OCI-LY3 (cell line): Measurements from ENCODE around the gene MED25.

Experiments
- H2AFZ ChIP-seq: fragments of 200-600, 300-600 bp; shearing (Covaris generic); 2 replicates; pipeline ENCODE4 v1.6.0; 2014; ENCODE audit warnings: antibody characterized with exemption, low read depth, low read length
- H3K27ac ChIP-seq: fragments of 200-600, 300-600 bp; sonication (generic); 2 replicates; pipeline ENCODE4 v1.5.1; 2014; ENCODE audit warnings: mild to moderate bottlenecking, low read length, moderate library complexity, mixed read lengths
- H3K27me3 ChIP-seq: fragments of 200-600, 300-600 bp; sonication (generic); 2 replicates; pipeline ENCODE4 v1.6.1; 2014; ENCODE audit warnings: low read depth, low read length, mixed read lengths
- H3K36me3 ChIP-seq: fragments of 200-600, 300-600 bp; sonication (generic); replicated peaks from 2 replicates; pipeline ENCODE3; 2014; ENCODE audit warnings: low read depth, low read length, mixed read lengths
- H3K4me1 ChIP-seq: fragments of 300-600, 200-600 bp; sonication (generic); 2 replicates; pipeline ENCODE4 v1.6.1; 2014; ENCODE audit warnings: low read length, mixed read lengths
- H3K4me2 ChIP-seq: fragments of 200-600, 300-600 bp; sonication (generic); 2 replicates; pipeline ENCODE4 v1.6.1; 2014; ENCODE audit warnings: low read length, mixed read lengths
- H3K4me3 ChIP-seq: fragments of 300-600, 200-600 bp; sonication (generic); 2 replicates; pipeline ENCODE4 v1.5.1; 2014; ENCODE audit warnings: antibody characterized with exemption, mild to moderate bottlenecking, low read length, moderate library complexity
- H3K79me2 ChIP-seq: fragments of 300-600, 200-600 bp; shearing (Covaris generic); 2 replicates; pipeline ENCODE4 v1.6.1; 2014; ENCODE audit warnings: mild to moderate bottlenecking, low read length, mixed read lengths
- H3K9ac ChIP-seq: fragments of 300-600, 200-600 bp; shearing (Covaris generic); 2 replicates; pipeline ENCODE4 v1.6.0; 2014; ENCODE audit warnings: mild to moderate bottlenecking, low read length, moderate library complexity
- H3K9me3 ChIP-seq: fragments of 200-600, 300-600 bp; shearing (Covaris generic); 2 replicates; pipeline ENCODE4 v1.6.1; 2014; ENCODE audit warnings: low read length, mixed read lengths; ENCODE audit not compliant: insufficient read depth
- H4K20me1 ChIP-seq: fragments of 200-600, 300-600 bp; sonication (generic); 2 replicates; pipeline ENCODE4 v1.6.1; 2016; ENCODE audit warnings: low read length, mixed read lengths; ENCODE audit not compliant: insufficient read depth
- EZH2phosphoT487 ChIP-seq: fragments of 200-600 bp; shearing (Covaris generic); IDR thresholded peaks from 2 replicates; pipeline ENCODE4 v1.6.1; 2018; ENCODE audit warnings: antibody characterized with exemption, mixed run types, low read depth
- TF ChIP-seq, protein P1 (sequence below): fragments of 200-600, 300-600 bp; sonication (generic); IDR thresholded peaks from 2 replicates; pipeline ENCODE4 v1.5.1; 2014; ENCODE audit warnings: antibody characterized with exemption, low read length, low read depth

MED25 gene

DNA sequence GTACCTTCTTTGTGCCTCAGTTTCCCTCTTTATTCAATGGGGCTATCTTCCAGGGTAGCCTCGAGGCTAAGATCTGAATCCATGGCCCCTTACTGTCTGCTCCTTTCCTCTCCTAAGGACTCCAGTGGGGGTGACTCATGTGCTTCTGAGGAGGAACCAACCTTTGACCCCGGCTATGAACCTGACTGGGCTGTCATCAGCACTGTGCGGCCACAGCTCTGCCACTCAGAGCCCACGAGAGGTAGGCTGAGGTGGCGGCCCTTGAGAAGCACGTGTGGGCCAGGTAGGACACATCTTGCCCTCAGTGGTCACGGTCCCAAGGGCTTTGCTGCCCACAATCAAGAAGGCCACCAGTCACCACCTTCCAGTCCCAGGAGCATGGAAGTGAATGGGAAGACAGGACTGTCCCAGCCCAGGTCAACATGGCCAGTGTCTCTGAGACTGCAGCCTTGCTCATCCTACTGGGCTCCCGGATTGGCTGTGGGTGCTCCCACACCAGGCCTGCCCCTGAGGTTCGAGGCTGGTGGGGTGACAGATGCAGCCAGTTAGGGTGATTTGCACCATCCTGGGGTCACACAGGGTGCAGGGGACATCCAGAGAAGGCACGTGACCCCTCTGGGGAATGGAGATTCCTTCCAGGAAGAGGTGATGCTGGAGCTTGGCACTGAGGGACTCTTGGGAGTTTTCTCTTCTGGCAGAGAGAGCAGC, 62.2 kb downstream of the MED25 start:
- Histone ChIP-seq H3K9me3 (no peaks in the 10 kb centered on the region), H4K20me1 (no peaks in the 10 kb centered on the region; the same call in 1 of the 2 replicates), H3K79me2 (peaks cover 22% of the 10 kb centered on the region), H3K27me3 (no peaks in the 10 kb centered on the region), H3K36me3 (peaks cover 58% of the 10 kb centered on the region), H3K4me1 (peaks cover 18% of the 10 kb centered on the region), H3K4me3 (no peak overlapping the region), H2AFZ (no peak overlapping the region), H3K4me2 (no peak overlapping the region), H3K9ac (no peak overlapping the region), H3K27ac (no peak overlapping the region)
- TF ChIP-seq EZH2phosphoT487, result no peak
- TF ChIP-seq, protein P1, sequence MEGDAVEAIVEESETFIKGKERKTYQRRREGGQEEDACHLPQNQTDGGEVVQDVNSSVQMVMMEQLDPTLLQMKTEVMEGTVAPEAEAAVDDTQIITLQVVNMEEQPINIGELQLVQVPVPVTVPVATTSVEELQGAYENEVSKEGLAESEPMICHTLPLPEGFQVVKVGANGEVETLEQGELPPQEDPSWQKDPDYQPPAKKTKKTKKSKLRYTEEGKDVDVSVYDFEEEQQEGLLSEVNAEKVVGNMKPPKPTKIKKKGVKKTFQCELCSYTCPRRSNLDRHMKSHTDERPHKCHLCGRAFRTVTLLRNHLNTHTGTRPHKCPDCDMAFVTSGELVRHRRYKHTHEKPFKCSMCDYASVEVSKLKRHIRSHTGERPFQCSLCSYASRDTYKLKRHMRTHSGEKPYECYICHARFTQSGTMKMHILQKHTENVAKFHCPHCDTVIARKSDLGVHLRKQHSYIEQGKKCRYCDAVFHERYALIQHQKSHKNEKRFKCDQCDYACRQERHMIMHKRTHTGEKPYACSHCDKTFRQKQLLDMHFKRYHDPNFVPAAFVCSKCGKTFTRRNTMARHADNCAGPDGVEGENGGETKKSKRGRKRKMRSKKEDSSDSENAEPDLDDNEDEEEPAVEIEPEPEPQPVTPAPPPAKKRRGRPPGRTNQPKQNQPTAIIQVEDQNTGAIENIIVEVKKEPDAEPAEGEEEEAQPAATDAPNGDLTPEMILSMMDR, result no peak

GRCh38 chr19:49881186-49881585, 63.1 kb downstream of the MED25 start:
- no peaks in the 10 kb centered on the region for H3K9me3 ChIP-seq
- H4K20me1 ChIP-seq, result no peaks in the 10 kb centered on the region; the same call in 1 of the 2 replicates
- H3K4me1 ChIP-seq, result peaks cover 13% of the 10 kb centered on the region
- H2AFZ ChIP-seq, result no peak overlapping the region
- no peak overlapping the region for H3K4me2 ChIP-seq
- no peak overlapping the region for H3K27ac ChIP-seq
- H3K36me3 ChIP-seq, result peaks cover 59% of the 10 kb centered on the region
- H3K4me3 ChIP-seq, result no peak overlapping the region
- no peaks in the 10 kb centered on the region for H3K27me3 ChIP-seq
- TF ChIP-seq, protein P1, result no peak
- no peak for TF ChIP-seq EZH2phosphoT487
- peaks cover 13% of the 10 kb centered on the region for H3K79me2 ChIP-seq
- no peak overlapping the region for H3K9ac ChIP-seq

DNA sequence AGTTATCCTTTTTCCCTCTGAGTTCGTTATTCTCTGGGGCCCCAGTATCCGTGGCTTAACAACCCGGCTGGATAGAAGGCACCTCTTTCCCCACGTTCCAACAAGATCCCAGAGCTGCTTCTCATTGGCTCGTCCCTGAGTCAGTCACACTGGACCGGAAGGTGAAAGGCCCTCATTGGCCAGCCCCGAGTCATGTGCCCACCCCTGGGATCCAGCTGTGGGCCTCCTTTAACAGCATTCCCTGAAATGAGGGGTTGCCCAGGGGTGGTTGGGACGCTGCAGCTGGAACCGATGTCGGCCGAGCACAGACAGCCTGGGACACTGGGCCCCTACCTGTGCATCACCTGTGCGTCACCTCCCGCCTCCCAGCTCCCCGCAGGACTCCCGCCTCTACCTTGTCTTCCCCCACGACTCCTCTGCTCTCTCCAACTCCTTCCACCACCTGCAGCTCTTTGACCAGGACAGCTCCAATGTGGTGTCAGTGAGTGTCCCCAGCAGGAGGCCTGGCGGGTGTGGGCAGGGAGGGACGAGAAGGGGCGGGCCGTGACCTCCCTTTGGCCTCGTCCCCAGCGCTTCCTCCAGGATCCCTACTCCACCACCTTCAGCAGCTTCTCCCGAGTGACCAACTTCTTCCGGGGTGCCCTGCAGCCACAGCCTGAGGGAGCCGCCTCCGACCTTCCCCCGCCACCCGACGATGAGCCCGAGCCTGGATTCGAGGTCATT, 63.7 kb downstream of the MED25 start:
- H3K27me3 ChIP-seq, result no peaks in the 10 kb centered on the region
- no peak overlapping the region for H3K9ac ChIP-seq
- H3K79me2 ChIP-seq, result peaks cover 11% of the 10 kb centered on the region
- H3K36me3 ChIP-seq, result peaks cover 63% of the 10 kb centered on the region
- H3K4me2 ChIP-seq, result no peak overlapping the region
- H3K27ac ChIP-seq, result no peak overlapping the region
- H3K4me1 ChIP-seq, result peaks cover 13% of the 10 kb centered on the region
- no peaks in the 10 kb centered on the region for H3K9me3 ChIP-seq
- H3K4me3 ChIP-seq, result no peak overlapping the region
- no peak overlapping the region for H2AFZ ChIP-seq
- TF ChIP-seq EZH2phosphoT487, result no peak
- TF ChIP-seq, protein P1, result no peak
- no peaks in the 10 kb centered on the region; the same call in 1 of the 2 replicates for H4K20me1 ChIP-seq

- H3K4me1 ChIP-seq, result peaks cover 21% of the 10 kb centered on the region
- H3K27ac ChIP-seq, result no peak overlapping the region
- no peaks in the 10 kb centered on the region for H3K9me3 ChIP-seq
- peaks cover 66% of the 10 kb centered on the region for H3K36me3 ChIP-seq
- H4K20me1 ChIP-seq, result no peaks in the 10 kb centered on the region; the same call in 1 of the 2 replicates
- H3K4me3 ChIP-seq, result no peak overlapping the region
- no peak overlapping the region for H3K4me2 ChIP-seq
- H3K79me2 ChIP-seq, result peaks cover 11% of the 10 kb centered on the region
- H3K27me3 ChIP-seq, result no peaks in the 10 kb centered on the region
- no peak for TF ChIP-seq EZH2phosphoT487
- TF ChIP-seq, protein P1, result no peak
- no peak overlapping the region for H2AFZ ChIP-seq
- H3K9ac ChIP-seq, result no peak overlapping the region
Observed at GRCh38 chr19:49882643-49883042, 64.6 kb downstream of the MED25 start.
